GM18526 (cell line): ENCODE measurements around the gene PGBD5.

Experiments used
- POLR2A ChIP-seq: IDR thresholded peaks from 3 replicates; pipeline ENCODE4 v1.6.1; 2011; ENCODE audit not compliant: insufficient read length; ENCODE audit errors: extremely low read depth

PGBD5 gene

GRCh38 chr1:230300322-230301301, 125.5 kb downstream of the PGBD5 start:
- TF ChIP-seq POLR2A: no peak

- TF ChIP-seq POLR2A: no peak
Observed at GRCh38 chr1:230299191-230300006, 126.7 kb downstream of the PGBD5 start.

GRCh38 chr1:230295367-230295766, 130.8 kb downstream of the PGBD5 start:
- TF ChIP-seq POLR2A: no peak

GRCh38 chr1:230293390-230293700, 132.8 kb downstream of the PGBD5 start:
- no peak for TF ChIP-seq POLR2A

- TF ChIP-seq POLR2A: no peak
Observed at GRCh38 chr1:230292689-230293389, 133.3 kb downstream of the PGBD5 start.

GRCh38 chr1:230291731-230292620, 134.2 kb downstream of the PGBD5 start:
- TF ChIP-seq POLR2A: no peak

GRCh38 chr1:230289350-230289644, 136.8 kb downstream of the PGBD5 start:
- TF ChIP-seq POLR2A: no peak

GRCh38 chr1:230288641-230289349, 137.3 kb downstream of the PGBD5 start:
- no peak for TF ChIP-seq POLR2A

- no peak for TF ChIP-seq POLR2A
Observed at GRCh38 chr1:230287674-230288315, 138.3 kb downstream of the PGBD5 start.

- no peak for TF ChIP-seq POLR2A
Observed at GRCh38 chr1:230286890-230287269, 139.3 kb downstream of the PGBD5 start.

- TF ChIP-seq POLR2A: no peak
Observed at GRCh38 chr1:230286166-230286889, 139.8 kb downstream of the PGBD5 start.

- no peak for TF ChIP-seq POLR2A
Observed at GRCh38 chr1:230285351-230285750, 140.8 kb downstream of the PGBD5 start.

GRCh38 chr1:230284891-230285290, 141.2 kb downstream of the PGBD5 start:
- no peak for TF ChIP-seq POLR2A

GRCh38 chr1:230283678-230284077, 142.5 kb downstream of the PGBD5 start:
- no peak for TF ChIP-seq POLR2A
